Lower leg skin (tissue), 4 donors: ENCODE results near the gene ZNF180. TPM values are rescaled to one million over a fixed set of nuclear protein-coding genes. Genes with fewer than 3 reads are reported as not detected.
"Not testable (repeated sequence)": the region's sequence is repeated elsewhere in the genome, so short reads cannot be mapped to it uniquely, and the experiment has no call there.

Experiments used
- DNase-seq, 2 donors: peaks; one replicate each; pipeline ENCODE4 v3.0.0-alpha.2; 2019; ENCODE audit warnings: low spot score in 2 of 2
- H3K4me3 ChIP-seq: fragments of 200-600 bp; sonication (generic); 2 replicates; pipeline ENCODE4 v1.5.1; 2017; ENCODE audit warnings: mild to moderate bottlenecking, low read depth; ENCODE audit not compliant: poor library complexity, severe bottlenecking
- POLR2A ChIP-seq, 2 donors: fragments of 450-650 bp; IDR thresholded peaks; one replicate each; pipeline ENCODE4 v1.6.1; 2016 to 2017; ENCODE audit warnings: antibody characterized with exemption in 2 of 2, mild to moderate bottlenecking in 1 of 2, moderate library complexity in 1 of 2
- WGBS, 2 donors: methylation state at CpG; one replicate each; pipeline ENCODE4 v1.1.5; 2018; 5-methylcytosine and 5-hydroxymethylcytosine counted together
- intact Hi-C: fragments of 100-400 bp; cut with DNase I; formaldehyde crosslinking; loops from one replicate; pipeline ENCODE4 v1.15.0; 2023; ENCODE audit warnings: low total_unique reads
- total RNA-seq, 4 donors: library from RNA; depleted of rRNA; stranded (reverse); fragments of >200 nt; gene quantifications; one replicate each; pipeline ENCODE4 v1.1.0, GENCODE V29; 2016
- TF ChIP-seq, protein P1 (sequence below), 3 donors: fragments of 450-650 bp; IDR thresholded peaks; one replicate each; pipeline ENCODE4 v1.5.1; 2016; ENCODE audit warnings: antibody characterized with exemption in 3 of 3, mild to moderate bottlenecking in 3 of 3, moderate library complexity in 2 of 3

Gene ZNF180
- total RNA-seq, 4 donors from 2014 or later = 9.1 to 48.2 (median 12.0) TPM

DNA sequence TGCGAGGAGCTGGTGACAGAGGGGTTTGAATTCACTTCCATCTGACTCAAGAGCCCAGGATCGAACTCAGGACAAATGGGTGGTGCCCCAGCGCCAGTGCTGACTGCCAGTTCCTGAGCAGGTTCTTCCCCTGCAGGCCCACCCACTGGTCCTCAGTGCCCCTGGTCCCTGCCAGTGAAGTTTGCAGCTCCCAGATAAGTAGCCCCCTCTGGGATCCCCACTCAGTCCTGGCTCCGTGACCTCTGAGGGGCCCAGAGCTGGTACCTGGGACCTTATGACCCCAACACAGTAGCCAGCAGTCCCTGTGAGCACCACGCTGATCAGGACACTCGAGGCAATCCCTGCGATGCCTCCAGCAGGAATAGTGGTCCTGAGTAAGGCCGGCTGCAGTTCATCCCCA, 40.4 kb upstream of the ZNF180 start:
- intact Hi-C loops = loop anchor here (1.0 kb wide), 1 partner anchor 19 kb away; no protein-coding TSS in a partner anchor
- 68 to 76% methylated on average over 8 of the region's 8 CpGs for WGBS, 2 donors
- no peak overlapping the region for H3K4me3 ChIP-seq
- no peak for DNase-seq
- TF ChIP-seq, protein P1, sequence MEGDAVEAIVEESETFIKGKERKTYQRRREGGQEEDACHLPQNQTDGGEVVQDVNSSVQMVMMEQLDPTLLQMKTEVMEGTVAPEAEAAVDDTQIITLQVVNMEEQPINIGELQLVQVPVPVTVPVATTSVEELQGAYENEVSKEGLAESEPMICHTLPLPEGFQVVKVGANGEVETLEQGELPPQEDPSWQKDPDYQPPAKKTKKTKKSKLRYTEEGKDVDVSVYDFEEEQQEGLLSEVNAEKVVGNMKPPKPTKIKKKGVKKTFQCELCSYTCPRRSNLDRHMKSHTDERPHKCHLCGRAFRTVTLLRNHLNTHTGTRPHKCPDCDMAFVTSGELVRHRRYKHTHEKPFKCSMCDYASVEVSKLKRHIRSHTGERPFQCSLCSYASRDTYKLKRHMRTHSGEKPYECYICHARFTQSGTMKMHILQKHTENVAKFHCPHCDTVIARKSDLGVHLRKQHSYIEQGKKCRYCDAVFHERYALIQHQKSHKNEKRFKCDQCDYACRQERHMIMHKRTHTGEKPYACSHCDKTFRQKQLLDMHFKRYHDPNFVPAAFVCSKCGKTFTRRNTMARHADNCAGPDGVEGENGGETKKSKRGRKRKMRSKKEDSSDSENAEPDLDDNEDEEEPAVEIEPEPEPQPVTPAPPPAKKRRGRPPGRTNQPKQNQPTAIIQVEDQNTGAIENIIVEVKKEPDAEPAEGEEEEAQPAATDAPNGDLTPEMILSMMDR (IDR thresholded peaks at IDR 0.05) = no peak
- TF ChIP-seq POLR2A (IDR thresholded peaks at IDR 0.05) = no peak

DNA sequence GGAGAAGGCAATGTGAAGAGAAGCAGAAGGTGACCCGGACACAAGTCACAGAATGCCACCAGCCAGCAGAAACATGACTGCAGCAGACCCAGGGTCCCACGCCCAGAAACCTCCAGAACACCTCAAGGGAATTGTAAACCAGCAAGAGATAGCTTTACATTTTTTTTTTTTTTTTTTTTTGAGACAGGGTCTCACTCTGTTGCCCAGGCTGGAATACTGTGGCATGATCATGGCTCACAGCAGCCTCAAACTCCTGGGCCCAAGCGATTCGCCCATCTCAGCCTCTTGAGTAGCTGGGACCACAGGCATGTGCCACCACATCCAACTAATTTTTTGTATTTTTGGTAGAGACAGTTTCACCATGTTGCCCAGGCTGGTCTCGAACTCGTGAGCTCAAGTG, 39.7 kb upstream of the ZNF180 start:
- H3K4me3 ChIP-seq = no peak overlapping the region
- intact Hi-C loops = loop anchor here (1.0 kb wide), 1 partner anchor 19 kb away; no protein-coding TSS in a partner anchor
- DNase-seq = peak in 1 of 2 donors; percentile 42
- WGBS, 2 donors = 81 to 87% methylated on average over 6 of the region's 6 CpGs
- TF ChIP-seq, protein P1 (IDR thresholded peaks at IDR 0.05) = no peak
- TF ChIP-seq POLR2A (IDR thresholded peaks at IDR 0.05) = no peak

DNA sequence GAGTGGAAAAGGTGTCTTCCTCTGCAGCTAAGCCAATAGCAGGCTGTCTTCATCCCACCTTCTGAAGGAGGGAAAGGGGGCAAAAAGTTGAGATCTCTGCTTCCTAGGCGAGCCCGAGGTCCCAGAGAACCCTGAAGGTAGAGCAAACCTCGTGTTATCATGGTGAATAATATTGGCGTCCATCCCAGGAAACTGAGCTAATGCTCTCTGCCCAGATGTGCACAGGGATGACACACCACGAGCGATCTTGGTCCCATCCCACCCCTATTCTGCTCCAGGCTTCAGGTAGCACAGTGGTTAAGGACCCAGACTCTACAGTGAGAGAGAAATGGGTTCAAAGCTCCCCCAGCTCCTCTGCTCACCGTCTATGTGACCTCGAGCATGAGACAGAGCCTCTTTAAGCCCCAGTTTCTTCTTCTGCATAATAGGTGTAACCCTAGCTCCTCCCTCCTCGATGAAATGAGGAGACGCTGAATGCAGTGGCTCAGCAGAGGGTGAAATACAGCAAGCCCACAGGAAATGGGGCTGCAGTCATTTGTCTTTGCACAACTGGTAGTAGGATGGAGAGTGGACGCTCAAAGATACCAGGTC, 39.0 kb upstream of the ZNF180 start:
- no peak overlapping the region for H3K4me3 ChIP-seq
- TF ChIP-seq, protein P1 (IDR thresholded peaks at IDR 0.05) = no peak
- WGBS, 2 donors = 63 to 66% methylated on average over 11 of the region's 11 CpGs
- intact Hi-C loops = no loop called here
- no peak for DNase-seq

DNA sequence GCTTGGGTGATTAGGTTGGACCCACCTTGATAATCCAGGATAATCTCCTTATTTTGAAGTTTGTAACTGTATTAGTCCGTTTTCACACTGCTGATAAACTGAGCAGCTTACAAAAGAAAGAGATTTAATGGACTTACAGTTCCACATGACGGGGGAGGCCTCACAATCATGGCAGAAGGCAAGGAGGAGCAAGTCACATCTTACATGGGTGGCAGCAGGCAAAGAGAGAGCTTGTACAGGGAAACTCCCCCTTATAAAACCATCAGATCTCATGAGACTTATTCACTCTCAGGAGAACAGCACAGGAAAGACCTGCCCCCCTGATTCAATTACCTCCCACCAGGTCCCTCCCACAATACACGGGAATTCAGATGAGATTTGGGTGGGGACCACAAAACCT, 35.0 kb upstream of the ZNF180 start:
- intact Hi-C loops, DNase-seq: not testable (repeated sequence)
- WGBS, 2 donors = 49 to 53% methylated on average over 3 of the region's 3 CpGs

DNA sequence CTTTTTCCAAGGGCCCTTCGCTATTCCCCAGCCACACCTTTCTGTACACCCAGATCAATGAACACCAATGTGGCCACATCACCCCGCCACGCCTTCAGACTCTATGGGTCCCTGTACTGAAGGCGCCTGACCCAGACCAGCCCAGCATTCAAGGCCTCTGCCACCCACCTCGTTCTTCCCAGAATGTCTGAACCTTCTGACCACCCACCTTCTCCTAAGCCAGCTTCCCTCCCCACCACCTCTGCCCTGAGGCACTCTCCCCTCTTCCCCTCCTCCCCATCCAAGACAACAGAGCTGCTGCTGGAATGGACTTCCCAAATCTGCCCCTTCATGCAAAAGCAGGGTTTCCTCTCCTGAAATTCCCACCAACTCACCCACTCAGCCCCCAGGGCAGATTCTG, 32.5 kb upstream of the ZNF180 start:
- no peak for DNase-seq
- WGBS, 2 donors = 81 to 83% methylated on average over 5 of the region's 5 CpGs
- TF ChIP-seq, protein P1 (IDR thresholded peaks at IDR 0.05) = no peak
- TF ChIP-seq POLR2A (IDR thresholded peaks at IDR 0.05) = no peak
- intact Hi-C loops = no loop called here
- no peak overlapping the region for H3K4me3 ChIP-seq

More for the DNA sequence above, 35.0 kb upstream of the ZNF180 start:
- not testable (repeated sequence) for H3K4me3 ChIP-seq

DNA sequence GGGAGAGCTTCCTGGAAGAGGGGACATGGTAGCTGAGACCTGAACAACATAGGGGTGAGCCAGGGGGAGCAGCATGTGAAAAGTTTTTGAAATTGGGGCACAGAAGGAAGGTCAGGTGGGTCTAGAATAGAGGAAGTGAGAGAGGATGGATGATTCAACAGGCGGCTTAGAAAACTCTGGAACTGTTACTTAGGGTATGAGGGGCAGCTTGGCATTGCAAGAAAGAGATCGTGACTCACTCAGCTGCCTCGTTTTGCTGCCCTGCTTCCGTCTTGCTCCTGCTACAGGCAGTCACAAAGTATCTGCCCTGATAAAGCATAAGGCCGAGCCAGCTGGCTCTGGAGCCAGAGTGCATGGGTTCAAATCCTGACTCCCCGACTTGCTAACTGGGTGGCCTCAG, 30.5 kb upstream of the ZNF180 start:
- no peak for DNase-seq
- intact Hi-C loops = no loop called here
- TF ChIP-seq POLR2A (IDR thresholded peaks at IDR 0.05) = no peak
- TF ChIP-seq, protein P1 (IDR thresholded peaks at IDR 0.05) = no peak
- H3K4me3 ChIP-seq = no peak overlapping the region
- 60 to 64% methylated on average over 6 of the region's 6 CpGs for WGBS, 2 donors
